AG04449 (cell line): ENCODE measurements around the gene IQCB1.
"Not testable (repeated sequence)": the region's sequence is repeated elsewhere in the genome, so short reads cannot be mapped to it uniquely, and the experiment has no call there.

Experiments
- CTCF ChIA-PET: fragments of 350-600 bp; formaldehyde crosslinking; extraction: SDS; loops from one replicate; lab custom pipeline; 2021; ENCODE audit warnings: antibody characterized with exemption; lab: Yijun Ruan, JAX
- POLR2A ChIA-PET: fragments of 400-600, 350-600 bp; formaldehyde crosslinking; extraction: SDS; loops from one replicate; lab custom pipeline; 2020; ENCODE audit warnings: antibody characterized with exemption, inconsistent platforms; lab: Yijun Ruan, JAX
- DNase-seq: peaks from one replicate; pipeline ENCODE4 v3.0.0-alpha.2; 2010; ENCODE audit warnings: low read depth, low spot score
- H3K4me3 ChIP-seq: 2 replicates; pipeline ENCODE4 v1.5.1; 2011; ENCODE audit warnings: low read depth, mild to moderate bottlenecking, control low read depth, low read length
- CTCF ChIP-seq: IDR thresholded peaks from one replicate; pipeline ENCODE4 v1.5.1; 2011; ENCODE audit warnings: mild to moderate bottlenecking, moderate library complexity, low read length, control low read depth, inconsistent platforms; ENCODE audit not compliant: insufficient read depth; ENCODE audit errors: missing control alignments

Gene IQCB1

DNA sequence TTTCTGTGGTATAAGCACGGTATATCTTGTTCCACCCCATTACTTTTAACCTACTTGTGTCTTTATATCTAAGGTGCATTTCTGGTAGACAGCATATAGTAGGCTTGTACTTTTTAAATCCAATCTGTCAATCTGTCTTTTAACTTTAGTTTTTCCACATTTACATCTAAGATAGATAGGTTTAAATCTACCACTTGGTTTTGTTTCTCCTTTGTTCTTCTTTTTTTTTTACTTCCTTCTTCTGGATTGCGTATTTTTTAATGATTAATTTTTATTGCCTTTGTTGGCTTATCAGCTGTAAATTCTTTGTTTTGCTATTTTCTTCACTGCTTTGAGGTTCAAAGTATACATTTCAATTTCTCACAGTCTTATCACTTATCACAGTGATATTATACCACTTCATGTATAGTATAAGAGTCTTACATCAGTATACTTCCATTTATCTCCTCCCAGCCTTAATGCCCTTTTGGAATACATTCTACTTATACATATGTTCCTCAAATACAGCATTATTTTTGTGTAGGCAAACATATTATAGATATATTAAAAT, 31.0 kb downstream of the IQCB1 start:
- POLR2A ChIA-PET: no interaction called here
- CTCF ChIA-PET: no interaction called here
- no peak for DNase-seq

GRCh38 chr3:121800906-121801305, 34.0 kb downstream of the IQCB1 start:
- no peak for TF ChIP-seq CTCF
- no peak for DNase-seq
- no peak overlapping the region for H3K4me3 ChIP-seq
- ChIA-PET CTCF (no interaction called here), POLR2A (no interaction called here)

More for the DNA sequence above, 31.0 kb downstream of the IQCB1 start:
- TF ChIP-seq CTCF: no peak
- H3K4me3 ChIP-seq: no peak overlapping the region

GRCh38 chr3:121796970-121797369, 37.9 kb downstream of the IQCB1 start:
- TF ChIP-seq CTCF: no peak
- POLR2A ChIA-PET: no interaction called here
- CTCF ChIA-PET: no interaction called here
- no peak for DNase-seq
- no peak overlapping the region for H3K4me3 ChIP-seq

- CTCF ChIA-PET: no interaction called here
- H3K4me3 ChIP-seq: no peak overlapping the region
- TF ChIP-seq CTCF: no peak
- POLR2A ChIA-PET: no interaction called here
- DNase-seq: no peak
Observed at GRCh38 chr3:121794264-121794983, 40.4 kb downstream of the IQCB1 start.

GRCh38 chr3:121793078-121793477, 41.8 kb downstream of the IQCB1 start:
- ChIA-PET POLR2A (no interaction called here), CTCF (no interaction called here)
- no peak for DNase-seq
- TF ChIP-seq CTCF: no peak
- H3K4me3 ChIP-seq: no peak overlapping the region

DNA sequence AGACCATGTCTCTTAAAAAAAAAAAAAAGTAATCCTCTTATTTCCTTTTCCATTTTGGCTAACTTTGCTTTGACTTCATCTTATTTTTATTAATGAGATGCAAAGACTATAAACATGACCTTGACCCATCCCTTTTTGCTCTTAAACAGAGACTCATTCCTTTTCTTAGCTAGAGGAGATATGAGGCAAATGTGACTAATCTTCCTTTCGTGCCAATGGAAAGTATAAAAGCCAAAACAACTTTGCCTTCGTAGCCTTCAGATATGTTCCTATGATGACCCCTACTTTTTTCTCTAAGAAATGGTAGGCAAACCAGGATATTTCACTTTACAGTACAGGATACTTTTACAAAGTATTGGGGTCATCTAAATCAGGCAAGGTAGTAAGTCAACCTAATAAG, 48.4 kb downstream of the IQCB1 start:
- CTCF ChIA-PET: no interaction called here
- POLR2A ChIA-PET: interaction anchor here (0.6 kb wide), 1 partner anchor 33 kb away, joined by 3 read pairs; no protein-coding TSS in a partner anchor

GRCh38 chr3:121782784-121783183, 52.1 kb downstream of the IQCB1 start:
- DNase-seq, H3K4me3 ChIP-seq, CTCF ChIA-PET, POLR2A ChIA-PET: not testable (repeated sequence)

More for the DNA sequence above, 48.4 kb downstream of the IQCB1 start:
- H3K4me3 ChIP-seq: no peak overlapping the region
- no peak for DNase-seq
- TF ChIP-seq CTCF: no peak
